K562 (cell line): ENCODE data around the gene PSMA8. TPM values are rescaled to one million over a fixed set of nuclear protein-coding genes. Genes with fewer than 3 reads are reported as not detected.

Experiments used
- ATF6 ChIP-seq: sonication (generic); formaldehyde crosslinking; IDR thresholded peaks from 2 replicates; pipeline ENCODE4 v1.4.0; 2020; ENCODE audit warnings: mild to moderate bottlenecking, missing genetic modification reagents
- BHLHE40 ChIP-seq: IDR thresholded peaks from 2 replicates; pipeline ENCODE4 v1.6.1; 2011; ENCODE audit warnings: low read length, improper control_type of control experiment
- ESRRB ChIP-seq: fragments of 250-450 bp; sonication (Bioruptor Pico); IDR thresholded peaks from 2 replicates; pipeline ENCODE4 v1.5.0; 2020; ENCODE audit warnings: mild to moderate bottlenecking, moderate library complexity, borderline replicate concordance
- HIVEP1 ChIP-seq: fragments of 250-450 bp; sonication (Bioruptor Pico); IDR thresholded peaks from 2 replicates; pipeline ENCODE4 v1.4.0; 2020; ENCODE audit warnings: mild to moderate bottlenecking
- KDM4B ChIP-seq, 2 experiments: fragments of 450-650 bp in 1 of 2; sonication (generic) in 1 of 2; IDR thresholded peaks; 2 replicates each; pipeline ENCODE4 v1.6.1; 2016 to 2017; ENCODE audit warnings: borderline replicate concordance in 2 of 2, antibody characterized with exemption in 1 of 2, low read depth in 1 of 2, mild to moderate bottlenecking in 1 of 2
- MCM5 ChIP-seq: fragments of 450-650 bp; IDR thresholded peaks from 2 replicates; pipeline ENCODE4 v1.6.1; 2016; ENCODE audit warnings: low read depth
- PRPF4 ChIP-seq: fragments of 200-400 bp; formaldehyde crosslinking; IDR thresholded peaks from one replicate; pipeline ENCODE4 v1.6.1; 2017; ENCODE audit warnings: low read length, low read depth, mild to moderate bottlenecking; ENCODE audit not compliant: insufficient read depth, poor library complexity, severe bottlenecking
- TCF7 ChIP-seq: sonication (generic); IDR thresholded peaks from 2 replicates; pipeline ENCODE4 v1.6.1; 2016; ENCODE audit warnings: antibody characterized with exemption, borderline replicate concordance
- ZEB2 ChIP-seq: fragments of 450-650 bp; IDR thresholded peaks from 2 replicates; pipeline ENCODE4 v1.6.1; 2016
- ZNF253 ChIP-seq: fragments of 250-450 bp; sonication (Bioruptor Pico); conservative IDR thresholded peaks from 2 replicates; pipeline ENCODE4 v1.6.1; 2021; ENCODE audit warnings: mild to moderate bottlenecking
- polyA plus RNA-seq, 8 experiments: library from polyadenylated mRNA; depleted of rRNA in 4 of 8; stranded (reverse) in 5 of 8; unstranded in 3 of 8; fragments of >200 nt; fragmentation: Nextera tagmentation in 2 of 8; fragmentation: Illumina TruSeq in 1 of 8; extraction: Ambion mirVana in 2 of 8; extraction: Trizol in 1 of 8; gene quantifications; 2 replicates each; pipeline versions ENCODE4 v1.2.1 to v1.2.3, GENCODE V29; 2011 to 2014; ENCODE audit warnings: inconsistent platforms in 1 of 8, missing spikeins in 1 of 8
- total RNA-seq, 7 experiments: library from RNA; depleted of rRNA in 6 of 7; stranded (reverse); fragments of >200 nt in 6 of 7; fragmentation: Illumina TruSeq in 2 of 7; extraction: Trizol in 2 of 7; gene quantifications; 2 replicates each; pipeline versions ENCODE4 v1.2.1 to v1.2.3, GENCODE V29; 2011 to 2021; ENCODE audit warnings: low replicate concordance in 1 of 7
- TF ChIP-seq, protein P1 (sequence below): sonication (generic); formaldehyde crosslinking; IDR thresholded peaks from 2 replicates; pipeline ENCODE4 v1.8.0; 2023; ENCODE audit warnings: missing genetic modification reagents, mild to moderate bottlenecking, borderline replicate concordance
- TF ChIP-seq, protein P2 (sequence below): sonication (generic); formaldehyde crosslinking; IDR thresholded peaks from 2 replicates; pipeline ENCODE4 v1.8.0; 2022; ENCODE audit warnings: mild to moderate bottlenecking, low read depth, missing genetic modification reagents
- TF ChIP-seq, protein P3 (sequence below), 2 experiments: fragments of 150-350 bp in 1 of 2; IDR thresholded peaks; 2 replicates each; pipeline ENCODE4 v1.6.1; 2012 to 2016; ENCODE audit warnings: low read depth in 2 of 2, low read length in 2 of 2, mild to moderate bottlenecking in 1 of 2, moderate library complexity in 1 of 2

Gene PSMA8
- total and polyA plus RNA-seq, 9 of the 15 experiments (the other 6 are each of a cell fraction or from before 2014, with no cell fraction given) = not detected

DNA sequence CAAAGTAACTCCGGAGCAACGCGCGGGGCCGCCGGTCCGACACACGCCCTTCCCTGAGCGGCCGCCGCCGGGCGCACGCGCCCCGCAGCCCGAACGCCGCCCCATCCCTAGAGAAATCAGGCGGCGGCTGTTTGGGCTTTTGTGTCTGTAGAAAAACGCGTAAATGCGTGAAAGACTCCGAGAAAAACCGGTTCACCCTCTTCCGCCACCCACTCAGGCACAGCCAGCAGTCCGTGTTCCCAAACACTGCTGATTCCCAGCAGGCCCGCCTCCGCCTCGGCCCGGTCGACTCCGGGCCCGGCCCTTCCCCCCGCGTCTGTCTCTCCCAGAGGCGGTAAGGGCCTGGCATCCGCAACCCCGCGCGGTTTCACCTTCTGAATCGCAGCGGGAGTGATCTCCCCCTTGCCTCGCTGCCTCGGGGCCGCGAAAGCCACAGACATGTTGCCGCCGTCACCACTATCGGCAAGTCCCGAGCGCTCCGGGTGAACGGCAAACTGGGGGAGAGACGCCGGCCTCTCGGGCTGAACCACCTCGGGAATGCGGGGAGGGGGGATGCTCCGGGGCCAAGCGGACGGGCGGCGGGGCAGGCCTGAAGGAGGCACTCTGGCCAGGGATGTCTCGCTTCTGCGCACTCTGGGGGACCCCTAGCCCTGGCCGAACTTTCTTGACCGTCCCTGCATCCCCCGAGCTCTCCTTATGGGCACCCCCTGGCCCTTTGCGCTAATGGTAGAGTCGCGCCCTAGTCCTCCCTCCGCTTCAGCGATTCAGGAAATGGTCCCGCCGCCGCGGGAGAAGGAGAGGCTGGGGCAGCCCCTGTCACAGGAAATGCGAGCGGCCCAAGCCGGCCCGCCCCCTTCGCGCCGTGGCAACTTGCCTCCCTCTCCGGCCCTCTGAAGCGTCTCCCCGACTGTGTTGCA, 43.3 kb upstream of the PSMA8 start, which contains the start of gene SS18 (continued):
- TF ChIP-seq MCM5 = no peak
- TF ChIP-seq, protein P1, sequence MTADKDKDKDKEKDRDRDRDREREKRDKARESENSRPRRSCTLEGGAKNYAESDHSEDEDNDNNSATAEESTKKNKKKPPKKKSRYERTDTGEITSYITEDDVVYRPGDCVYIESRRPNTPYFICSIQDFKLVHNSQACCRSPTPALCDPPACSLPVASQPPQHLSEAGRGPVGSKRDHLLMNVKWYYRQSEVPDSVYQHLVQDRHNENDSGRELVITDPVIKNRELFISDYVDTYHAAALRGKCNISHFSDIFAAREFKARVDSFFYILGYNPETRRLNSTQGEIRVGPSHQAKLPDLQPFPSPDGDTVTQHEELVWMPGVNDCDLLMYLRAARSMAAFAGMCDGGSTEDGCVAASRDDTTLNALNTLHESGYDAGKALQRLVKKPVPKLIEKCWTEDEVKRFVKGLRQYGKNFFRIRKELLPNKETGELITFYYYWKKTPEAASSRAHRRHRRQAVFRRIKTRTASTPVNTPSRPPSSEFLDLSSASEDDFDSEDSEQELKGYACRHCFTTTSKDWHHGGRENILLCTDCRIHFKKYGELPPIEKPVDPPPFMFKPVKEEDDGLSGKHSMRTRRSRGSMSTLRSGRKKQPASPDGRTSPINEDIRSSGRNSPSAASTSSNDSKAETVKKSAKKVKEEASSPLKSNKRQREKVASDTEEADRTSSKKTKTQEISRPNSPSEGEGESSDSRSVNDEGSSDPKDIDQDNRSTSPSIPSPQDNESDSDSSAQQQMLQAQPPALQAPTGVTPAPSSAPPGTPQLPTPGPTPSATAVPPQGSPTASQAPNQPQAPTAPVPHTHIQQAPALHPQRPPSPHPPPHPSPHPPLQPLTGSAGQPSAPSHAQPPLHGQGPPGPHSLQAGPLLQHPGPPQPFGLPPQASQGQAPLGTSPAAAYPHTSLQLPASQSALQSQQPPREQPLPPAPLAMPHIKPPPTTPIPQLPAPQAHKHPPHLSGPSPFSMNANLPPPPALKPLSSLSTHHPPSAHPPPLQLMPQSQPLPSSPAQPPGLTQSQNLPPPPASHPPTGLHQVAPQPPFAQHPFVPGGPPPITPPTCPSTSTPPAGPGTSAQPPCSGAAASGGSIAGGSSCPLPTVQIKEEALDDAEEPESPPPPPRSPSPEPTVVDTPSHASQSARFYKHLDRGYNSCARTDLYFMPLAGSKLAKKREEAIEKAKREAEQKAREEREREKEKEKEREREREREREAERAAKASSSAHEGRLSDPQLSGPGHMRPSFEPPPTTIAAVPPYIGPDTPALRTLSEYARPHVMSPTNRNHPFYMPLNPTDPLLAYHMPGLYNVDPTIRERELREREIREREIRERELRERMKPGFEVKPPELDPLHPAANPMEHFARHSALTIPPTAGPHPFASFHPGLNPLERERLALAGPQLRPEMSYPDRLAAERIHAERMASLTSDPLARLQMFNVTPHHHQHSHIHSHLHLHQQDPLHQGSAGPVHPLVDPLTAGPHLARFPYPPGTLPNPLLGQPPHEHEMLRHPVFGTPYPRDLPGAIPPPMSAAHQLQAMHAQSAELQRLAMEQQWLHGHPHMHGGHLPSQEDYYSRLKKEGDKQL (CRISPR knock-in tag) = no peak
- no peak for TF ChIP-seq HIVEP1 (CRISPR knock-in tag)
- TF ChIP-seq, protein P2, sequence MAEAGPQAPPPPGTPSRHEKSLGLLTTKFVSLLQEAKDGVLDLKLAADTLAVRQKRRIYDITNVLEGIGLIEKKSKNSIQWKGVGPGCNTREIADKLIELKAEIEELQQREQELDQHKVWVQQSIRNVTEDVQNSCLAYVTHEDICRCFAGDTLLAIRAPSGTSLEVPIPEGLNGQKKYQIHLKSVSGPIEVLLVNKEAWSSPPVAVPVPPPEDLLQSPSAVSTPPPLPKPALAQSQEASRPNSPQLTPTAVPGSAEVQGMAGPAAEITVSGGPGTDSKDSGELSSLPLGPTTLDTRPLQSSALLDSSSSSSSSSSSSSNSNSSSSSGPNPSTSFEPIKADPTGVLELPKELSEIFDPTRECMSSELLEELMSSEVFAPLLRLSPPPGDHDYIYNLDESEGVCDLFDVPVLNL (CRISPR knock-in tag) = peak; percentile 54; the same call in 1 of the 2 replicates
- no peak for TF ChIP-seq ZNF253 (CRISPR knock-in tag)
- TF ChIP-seq, protein P3, sequence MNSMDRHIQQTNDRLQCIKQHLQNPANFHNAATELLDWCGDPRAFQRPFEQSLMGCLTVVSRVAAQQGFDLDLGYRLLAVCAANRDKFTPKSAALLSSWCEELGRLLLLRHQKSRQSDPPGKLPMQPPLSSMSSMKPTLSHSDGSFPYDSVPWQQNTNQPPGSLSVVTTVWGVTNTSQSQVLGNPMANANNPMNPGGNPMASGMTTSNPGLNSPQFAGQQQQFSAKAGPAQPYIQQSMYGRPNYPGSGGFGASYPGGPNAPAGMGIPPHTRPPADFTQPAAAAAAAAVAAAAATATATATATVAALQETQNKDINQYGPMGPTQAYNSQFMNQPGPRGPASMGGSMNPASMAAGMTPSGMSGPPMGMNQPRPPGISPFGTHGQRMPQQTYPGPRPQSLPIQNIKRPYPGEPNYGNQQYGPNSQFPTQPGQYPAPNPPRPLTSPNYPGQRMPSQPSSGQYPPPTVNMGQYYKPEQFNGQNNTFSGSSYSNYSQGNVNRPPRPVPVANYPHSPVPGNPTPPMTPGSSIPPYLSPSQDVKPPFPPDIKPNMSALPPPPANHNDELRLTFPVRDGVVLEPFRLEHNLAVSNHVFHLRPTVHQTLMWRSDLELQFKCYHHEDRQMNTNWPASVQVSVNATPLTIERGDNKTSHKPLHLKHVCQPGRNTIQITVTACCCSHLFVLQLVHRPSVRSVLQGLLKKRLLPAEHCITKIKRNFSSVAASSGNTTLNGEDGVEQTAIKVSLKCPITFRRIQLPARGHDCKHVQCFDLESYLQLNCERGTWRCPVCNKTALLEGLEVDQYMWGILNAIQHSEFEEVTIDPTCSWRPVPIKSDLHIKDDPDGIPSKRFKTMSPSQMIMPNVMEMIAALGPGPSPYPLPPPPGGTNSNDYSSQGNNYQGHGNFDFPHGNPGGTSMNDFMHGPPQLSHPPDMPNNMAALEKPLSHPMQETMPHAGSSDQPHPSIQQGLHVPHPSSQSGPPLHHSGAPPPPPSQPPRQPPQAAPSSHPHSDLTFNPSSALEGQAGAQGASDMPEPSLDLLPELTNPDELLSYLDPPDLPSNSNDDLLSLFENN (IDR thresholded peaks at IDR 0.05; ENCODE audit: low read depth in 2 of 2, low read length in 2 of 2) = no peak; a peak in 1 of 4 replicates
- no peak for TF ChIP-seq ZEB2
- peak; percentile 57 for TF ChIP-seq PRPF4
- TF ChIP-seq BHLHE40 = peak; percentile 94
- TF ChIP-seq KDM4B (IDR thresholded peaks at IDR 0.05; ENCODE audit: borderline replicate concordance in 2 of 2, low read depth in 1 of 2) = peak in 1 of 2 experiments; percentile 42; a peak in 1 of 4 replicates
- TF ChIP-seq ESRRB = no peak
- TF ChIP-seq TCF7 = no peak; the same call in 1 of the 2 replicates
- peak; percentile 66; the same call in 1 of the 2 replicates for TF ChIP-seq ATF6 (CRISPR knock-in tag)
